Myocyte (in vitro differentiated cells): ENCODE data around the gene EED. TPM values are rescaled to one million over a fixed set of nuclear protein-coding genes. Genes with fewer than 3 reads are reported as not detected.
A peak's percentile ranks its signal among the peaks of the same experiment; 100 is the strongest.
"Not testable (repeated sequence)": the region's sequence is repeated elsewhere in the genome, so short reads cannot be mapped to it uniquely, and the experiment has no call there.

Experiments
- DNase-seq: peaks from one replicate; pipeline ENCODE4 v3.0.0-alpha.2; 2012; ENCODE audit warnings: low read depth
- total RNA-seq: library from RNA; depleted of rRNA; stranded (reverse); fragments of >200 nt; gene quantifications from 2 replicates; pipeline ENCODE4 v1.2.3, GENCODE V29; 2014

Gene EED
- total RNA-seq, 1 donor from 2014 or later: 15.8 TPM

GRCh38 chr11:86289508-86290280 lies 45.1 kb downstream of the EED start:
- not testable (repeated sequence) for DNase-seq

GRCh38 chr11:86291466-86292262 lies 47.1 kb downstream of the EED start:
- peak; percentile 57 for DNase-seq

- DNase-seq: no peak
Measured at GRCh38 chr11:86292912-86293616, 48.5 kb downstream of the EED start.

- DNase-seq: no peak
Measured at GRCh38 chr11:86294026-86294425, 49.5 kb downstream of the EED start.

GRCh38 chr11:86301742-86302091 lies 57.2 kb downstream of the EED start:
- no peak for DNase-seq

GRCh38 chr11:86302092-86302793 lies 57.7 kb downstream of the EED start, which contains the start of gene HIKESHI:
TSS of gene HIKESHI (plus strand) at chr11:86302240. CDS start at chr11:86302449, 209 bp downstream.
- DNase-seq: peak; percentile 99

GRCh38 chr11:86303257-86303656 lies 58.7 kb downstream of the EED start:
- DNase-seq: peak; percentile 9

GRCh38 chr11:86308710-86309109 lies 64.2 kb downstream of the EED start:
- DNase-seq: not testable (repeated sequence)

- DNase-seq: no peak
Measured at GRCh38 chr11:86313793-86314192, 69.2 kb downstream of the EED start.

- no peak for DNase-seq
Measured at GRCh38 chr11:86314636-86315035, 70.1 kb downstream of the EED start.

Other genes with a start within 250 kb of the EED start
- 179 and 182 TPM in 2 replicates for gene PICALM, start 175.7 kb upstream of the EED start, total RNA-seq
- gene HIKESHI, start 57.5 kb downstream of the EED start, total RNA-seq: 59.1 and 64.2 TPM in 2 replicates
- 0.08 TPM in 1 of 2 replicates, not detected in the other for gene CCDC81, start 130.1 kb downstream of the EED start, total RNA-seq